Mesendoderm (in vitro differentiated cells): ENCODE measurements around the gene GPR171. TPM values are rescaled to one million over a fixed set of nuclear protein-coding genes. Genes with fewer than 3 reads are reported as not detected.
"Not testable (repeated sequence)": the region's sequence is repeated elsewhere in the genome, so short reads cannot be mapped to it uniquely, and the experiment has no call there.

Source experiments
- DNase-seq: peaks from one replicate; pipeline ENCODE4 v3.0.0; 2013
- H2AK5ac ChIP-seq: 2 replicates; pipeline ENCODE4 v1.6.1; 2013; ENCODE audit warnings: low read length, inconsistent platforms
- H2BK120ac ChIP-seq: 2 replicates; pipeline ENCODE4 v1.6.1; 2013; ENCODE audit warnings: low read depth, mild to moderate bottlenecking, low read length, moderate library complexity, mixed read lengths
- H2BK15ac ChIP-seq: replicated peaks from 2 replicates; pipeline ENCODE4 v1.6.1; 2013; ENCODE audit warnings: low read depth, mild to moderate bottlenecking, moderate library complexity
- H2BK5ac ChIP-seq: 2 replicates; pipeline ENCODE4 v1.6.1; 2013; ENCODE audit warnings: low read length, inconsistent platforms
- H3K18ac ChIP-seq: 2 replicates; pipeline ENCODE4 v1.6.1; 2013; ENCODE audit warnings: mild to moderate bottlenecking, low read length, mixed read lengths
- H3K23ac ChIP-seq: one replicate; pipeline ENCODE4 v1.6.1; 2013; ENCODE audit warnings: low read length
- H3K27ac ChIP-seq: 2 replicates; pipeline ENCODE4 v1.5.1; 2013; ENCODE audit warnings: low read depth, mild to moderate bottlenecking, inconsistent platforms, low read length, moderate library complexity
- H3K27me3 ChIP-seq: 2 replicates; pipeline ENCODE4 v1.6.1; 2013; ENCODE audit warnings: low read length, control low read depth, mild to moderate bottlenecking, inconsistent platforms; ENCODE audit not compliant: insufficient read depth, poor library complexity
- H3K36me3 ChIP-seq: 2 replicates; pipeline ENCODE4 v1.6.1; 2013; ENCODE audit warnings: low read length, inconsistent platforms; ENCODE audit not compliant: control insufficient read depth, insufficient read depth
- H3K4ac ChIP-seq: one replicate; pipeline ENCODE4 v1.6.1; 2013; ENCODE audit warnings: low read depth, mild to moderate bottlenecking, low read length, moderate library complexity
- H3K4me1 ChIP-seq: 2 replicates; pipeline ENCODE4 v1.6.1; 2013; ENCODE audit warnings: low read depth, low read length, inconsistent platforms; ENCODE audit not compliant: control insufficient read depth
- H3K4me2 ChIP-seq: 2 replicates; pipeline ENCODE4 v1.6.1; 2013; ENCODE audit warnings: low read length
- H3K4me3 ChIP-seq: 2 replicates; pipeline ENCODE4 v1.5.1; 2013; ENCODE audit warnings: mild to moderate bottlenecking, low read length
- H3K56ac ChIP-seq: one replicate; pipeline ENCODE4 v1.6.1; 2013; ENCODE audit warnings: low read length
- H3K79me1 ChIP-seq: 2 replicates; pipeline ENCODE4 v1.6.1; 2013; ENCODE audit warnings: low read length, inconsistent platforms
- H3K79me2 ChIP-seq: 2 replicates; pipeline ENCODE4 v1.6.1; 2013; ENCODE audit warnings: mild to moderate bottlenecking, low read length; ENCODE audit not compliant: control insufficient read depth, insufficient read depth
- H3K9ac ChIP-seq: 2 replicates; pipeline ENCODE4 v1.6.1; 2013; ENCODE audit warnings: low read length, inconsistent platforms
- H4K5ac ChIP-seq: one replicate; pipeline ENCODE4 v1.6.1; 2013; ENCODE audit warnings: low read length
- H4K8ac ChIP-seq: one replicate; pipeline ENCODE4 v1.6.1; 2013; ENCODE audit warnings: low read depth, mild to moderate bottlenecking, control low read depth, low read length, moderate library complexity
- WGBS: extraction: QIAGEN DNeasy Blood & Tissue Kit; methylation state at CpG from one replicate; pipeline ENCODE4 v1.1.7; 2013; ENCODE audit warnings: low lambda C conversion rate, missing lambda C conversion rate; ENCODE audit not compliant: insufficient coverage; ENCODE audit errors: extremely low coverage; 5-methylcytosine and 5-hydroxymethylcytosine counted together
- polyA plus RNA-seq, 2 experiments: library from polyadenylated mRNA; stranded (reverse); fragments of 200-250 nt; gene quantifications; one replicate each; pipeline ENCODE4 v1.2.3, GENCODE V29; 2013

Gene GPR171
- polyA plus RNA-seq (2013, experiment 1 of 2) = not detected
- not detected for polyA plus RNA-seq (2013, experiment 2 of 2)

DNA sequence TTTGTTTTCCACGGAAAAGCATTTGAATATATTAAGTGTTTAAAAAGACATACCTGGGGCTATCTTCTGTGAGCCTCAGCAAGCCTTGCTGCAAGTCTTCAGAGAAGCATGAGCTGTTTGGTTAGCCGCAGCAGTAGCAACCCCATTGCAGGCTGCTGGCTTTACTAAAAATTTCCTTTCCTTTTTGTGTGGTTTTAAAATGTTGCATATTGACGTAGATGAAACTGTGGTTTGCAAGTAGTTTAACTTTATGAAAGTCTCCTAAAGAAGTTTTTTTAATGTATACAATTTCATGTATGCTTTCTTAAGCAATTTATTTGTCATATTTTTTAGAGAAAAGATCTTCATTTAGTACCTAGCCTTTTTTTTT lies at the start of gene GPR171:
Gene GPR171, minus strand, starts transcription at position 166 of the 370 bp plus-strand sequence. CDS start 3,830 bp downstream, outside the sequence.
- no peak within 1 kb of the TSS for H3K56ac ChIP-seq
- H2BK15ac ChIP-seq = no peak within 1 kb of the TSS
- H3K9ac ChIP-seq = no peak within 1 kb of the TSS
- no CpG with 5 or more reads among the region's 3 CpGs for WGBS
- H2AK5ac ChIP-seq = no peak within 1 kb of the TSS
- no peak within 1 kb of the TSS for H4K8ac ChIP-seq
- H3K4me3 ChIP-seq = no peak within 1 kb of the TSS
- no peaks in the 10 kb centered on the region for H3K4me1 ChIP-seq
- H3K79me1 ChIP-seq = no peaks in the 10 kb centered on the region
- no peak within 1 kb of the TSS for H3K27ac ChIP-seq
- no peak within 1 kb of the TSS for H3K23ac ChIP-seq
- no peak within 1 kb of the TSS for H3K4me2 ChIP-seq
- H4K5ac ChIP-seq = no peak within 1 kb of the TSS
- no peaks in the 10 kb centered on the region for H3K36me3 ChIP-seq
- no peak within 1 kb of the TSS for H2BK5ac ChIP-seq
- DNase-seq = no peak
- H3K79me2 ChIP-seq = no peaks in the 10 kb centered on the region
- no peak within 1 kb of the TSS for H3K18ac ChIP-seq
- H3K27me3 ChIP-seq = no peaks in the 10 kb centered on the region
- no peak within 1 kb of the TSS for H2BK120ac ChIP-seq
- no peak within 1 kb of the TSS for H3K4ac ChIP-seq

DNA sequence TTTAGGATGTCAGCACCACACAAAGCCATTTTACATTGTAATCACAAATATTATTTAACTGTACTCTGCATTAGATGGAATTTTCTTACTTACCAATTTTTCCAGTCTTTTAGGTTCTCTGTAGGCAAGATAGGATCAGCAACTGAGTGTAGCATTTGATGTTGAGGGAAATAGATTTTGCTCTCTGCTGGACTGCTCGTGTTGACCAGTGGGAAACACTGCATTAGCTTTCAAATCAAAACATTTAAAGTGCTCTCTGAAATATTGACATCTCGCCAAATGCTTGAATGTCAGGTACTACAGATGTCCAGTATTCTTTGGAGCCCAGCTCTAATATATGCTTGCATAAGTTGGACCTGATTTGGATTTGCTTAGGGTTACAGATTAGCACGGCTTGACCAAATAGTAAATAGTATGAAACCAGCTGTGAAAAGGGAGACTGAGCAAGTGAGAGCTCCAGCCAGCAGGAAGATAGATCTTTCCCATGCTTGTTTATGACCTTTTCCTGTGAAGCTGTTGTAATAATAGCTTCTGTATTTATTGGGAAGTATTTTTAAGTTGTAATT lies 45.8 kb upstream of the GPR171 start:
- H3K4me3 ChIP-seq = no peak overlapping the region
- no peaks in the 10 kb centered on the region for H3K4me1 ChIP-seq
- no peak overlapping the region for H3K56ac ChIP-seq
- no peak overlapping the region for H2BK5ac ChIP-seq
- no peak overlapping the region for H3K4ac ChIP-seq
- H2BK120ac ChIP-seq = no peak overlapping the region
- no peaks in the 10 kb centered on the region for H3K27me3 ChIP-seq
- H2BK15ac ChIP-seq = no peak overlapping the region
- H3K9ac ChIP-seq = no peak overlapping the region
- no peaks in the 10 kb centered on the region for H3K79me1 ChIP-seq
- no peak for DNase-seq
- no peak overlapping the region for H4K5ac ChIP-seq
- H3K79me2 ChIP-seq = no peaks in the 10 kb centered on the region
- no peak overlapping the region for H3K27ac ChIP-seq
- no peak overlapping the region for H3K4me2 ChIP-seq
- H3K18ac ChIP-seq = no peak overlapping the region
- H3K23ac ChIP-seq = no peak overlapping the region
- H4K8ac ChIP-seq = no peak overlapping the region
- no peak overlapping the region for H2AK5ac ChIP-seq
- no CpG with 5 or more reads among the region's 3 CpGs for WGBS
- H3K36me3 ChIP-seq = no peaks in the 10 kb centered on the region

DNA sequence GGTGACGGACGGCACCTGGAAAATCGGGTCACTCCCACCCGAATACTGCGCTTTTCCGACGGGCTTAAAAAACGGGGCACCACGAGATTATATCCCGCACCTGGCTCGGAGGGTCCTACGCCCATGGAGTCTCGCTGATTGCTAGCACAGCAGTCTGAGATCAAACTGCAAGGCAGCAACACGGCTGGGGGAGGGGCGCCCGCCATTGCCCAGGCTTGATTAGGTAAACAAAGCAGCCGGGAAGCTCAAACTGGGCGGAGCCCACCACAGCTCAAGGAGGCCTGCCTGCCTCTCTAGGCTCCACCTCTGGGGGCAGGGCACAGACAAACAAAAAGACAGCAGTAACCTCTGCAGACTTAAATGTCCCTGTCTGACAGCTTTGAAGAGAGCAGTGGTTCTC lies 39.0 kb upstream of the GPR171 start:
- H3K36me3 ChIP-seq, H4K8ac ChIP-seq, H3K79me2 ChIP-seq, DNase-seq, H3K4me3 ChIP-seq, H3K27me3 ChIP-seq, H3K4me2 ChIP-seq, H2BK5ac ChIP-seq, H2BK15ac ChIP-seq, H3K18ac ChIP-seq, H3K9ac ChIP-seq, H4K5ac ChIP-seq, H2BK120ac ChIP-seq, H3K56ac ChIP-seq, H3K4ac ChIP-seq, H3K27ac ChIP-seq, H3K79me1 ChIP-seq, H3K23ac ChIP-seq, H2AK5ac ChIP-seq, H3K4me1 ChIP-seq: not testable (repeated sequence)
- no CpG with 5 or more reads among the region's 18 CpGs for WGBS

DNA sequence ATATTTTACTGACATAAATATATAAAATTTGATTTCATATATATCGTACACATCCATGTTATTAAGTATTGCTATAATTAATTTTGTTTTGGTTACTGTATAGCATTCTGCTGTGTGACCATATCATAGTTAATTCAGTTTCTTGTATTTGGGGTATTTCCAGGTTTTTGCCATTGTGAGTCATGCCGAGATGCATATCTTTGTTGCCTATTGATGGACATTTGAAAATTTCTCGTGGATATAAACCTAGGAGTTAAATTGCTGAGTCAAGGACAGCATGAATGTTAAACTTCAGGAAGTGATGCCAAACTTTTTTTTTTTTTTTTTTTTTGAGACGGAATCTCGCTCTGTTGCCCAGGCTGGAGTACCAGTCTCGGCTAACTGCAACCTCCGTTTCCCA lies 33.7 kb upstream of the GPR171 start:
- H3K36me3 ChIP-seq = no peaks in the 10 kb centered on the region
- no peaks in the 10 kb centered on the region for H3K4me1 ChIP-seq
- H2AK5ac ChIP-seq = no peak overlapping the region
- H3K4me2 ChIP-seq = no peak overlapping the region
- H2BK120ac ChIP-seq = no peak overlapping the region
- H3K79me1 ChIP-seq = no peaks in the 10 kb centered on the region
- no peak overlapping the region for H3K18ac ChIP-seq
- H3K9ac ChIP-seq = no peak overlapping the region
- no peak overlapping the region for H3K23ac ChIP-seq
- no peak overlapping the region for H3K4ac ChIP-seq
- no peak overlapping the region for H3K56ac ChIP-seq
- no peaks in the 10 kb centered on the region for H3K79me2 ChIP-seq
- H4K8ac ChIP-seq = no peak overlapping the region
- no peak overlapping the region for H2BK15ac ChIP-seq
- H3K27me3 ChIP-seq = no peaks in the 10 kb centered on the region
- H3K27ac ChIP-seq = no peak overlapping the region
- H4K5ac ChIP-seq = no peak overlapping the region
- no CpG with 5 or more reads among the region's 7 CpGs for WGBS
- no peak overlapping the region for H3K4me3 ChIP-seq
- H2BK5ac ChIP-seq = no peak overlapping the region
- DNase-seq = no peak

DNA sequence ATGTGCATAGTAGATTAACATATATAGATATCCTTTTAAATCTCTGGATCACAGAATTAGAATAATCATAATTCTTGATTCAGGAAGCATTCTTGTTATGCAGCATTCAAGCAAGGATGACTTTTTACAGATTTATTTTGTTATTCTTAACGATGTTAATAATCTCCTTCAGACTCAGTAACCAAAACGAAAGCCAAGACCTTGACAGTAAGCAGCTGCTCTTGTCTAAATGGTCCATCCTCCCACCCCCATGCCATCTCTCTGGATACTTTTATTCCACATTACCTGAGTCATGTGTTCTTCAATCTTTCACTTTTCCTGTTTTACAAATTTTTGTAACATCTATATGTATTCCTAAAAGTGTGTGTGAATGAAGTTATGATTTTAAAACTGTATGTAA lies 33.3 kb upstream of the GPR171 start:
- no peak overlapping the region for H4K5ac ChIP-seq
- no peak overlapping the region for H4K8ac ChIP-seq
- no CpG with 5 or more reads among the region's 2 CpGs for WGBS
- H3K18ac ChIP-seq = no peak overlapping the region
- no peaks in the 10 kb centered on the region for H3K4me1 ChIP-seq
- no peaks in the 10 kb centered on the region for H3K79me1 ChIP-seq
- H3K4ac ChIP-seq = no peak overlapping the region
- H3K27ac ChIP-seq = no peak overlapping the region
- H2AK5ac ChIP-seq = no peak overlapping the region
- H3K27me3 ChIP-seq = no peaks in the 10 kb centered on the region
- H2BK15ac ChIP-seq = no peak overlapping the region
- no peaks in the 10 kb centered on the region for H3K36me3 ChIP-seq
- DNase-seq = no peak
- H3K56ac ChIP-seq = no peak overlapping the region
- H2BK120ac ChIP-seq = no peak overlapping the region
- no peaks in the 10 kb centered on the region for H3K79me2 ChIP-seq
- H3K4me2 ChIP-seq = no peak overlapping the region
- H3K9ac ChIP-seq = no peak overlapping the region
- no peak overlapping the region for H3K4me3 ChIP-seq
- H2BK5ac ChIP-seq = no peak overlapping the region
- H3K23ac ChIP-seq = no peak overlapping the region

- Histone ChIP-seq H3K4me1 (no peaks in the 10 kb centered on the region), H2BK120ac (no peak overlapping the region), H2AK5ac (no peak overlapping the region), H3K9ac (no peak overlapping the region), H3K4me2 (no peak overlapping the region), H3K79me2 (no peaks in the 10 kb centered on the region), H2BK5ac (no peak overlapping the region), H3K4me3 (no peak overlapping the region), H3K27me3 (no peaks in the 10 kb centered on the region), H3K23ac (no peak overlapping the region), H3K79me1 (no peaks in the 10 kb centered on the region), H4K5ac (no peak overlapping the region), H2BK15ac (no peak overlapping the region), H3K36me3 (no peaks in the 10 kb centered on the region), H4K8ac (no peak overlapping the region), H3K27ac (no peak overlapping the region), H3K4ac (no peak overlapping the region), H3K18ac (no peak overlapping the region), H3K56ac (no peak overlapping the region)
- DNase-seq = no peak
- WGBS = no CpG with 5 or more reads among the region's 6 CpGs
Observed at GRCh38 chr3:151234825-151235224, 31.8 kb upstream of the GPR171 start.
